Nephron progenitor cell (in vitro differentiated cells): Measurements from ENCODE around the gene PRSS50.

Experiments used
- DNase-seq: peaks from one replicate; pipeline ENCODE4 v3.0.0; 2021
- H3K27ac Mint-ChIP-seq: 2 replicates; pipeline ENCODE4 v1.8.0; 2021; ENCODE audit warnings: mild to moderate bottlenecking, moderate library complexity, mixed read lengths
- H3K27me3 Mint-ChIP-seq: 2 replicates; pipeline ENCODE4 v1.8.0; 2021; ENCODE audit warnings: mild to moderate bottlenecking, low read depth, mixed read lengths; ENCODE audit not compliant: poor library complexity
- H3K36me3 Mint-ChIP-seq: 2 replicates; pipeline ENCODE4 v1.8.0; 2021; ENCODE audit warnings: low read depth, mixed read lengths
- H3K4me1 Mint-ChIP-seq: 2 replicates; pipeline ENCODE4 v1.8.0; 2021; ENCODE audit warnings: mixed read lengths
- H3K4me3 Mint-ChIP-seq: 2 replicates; pipeline ENCODE4 v1.8.0; 2021; ENCODE audit warnings: mild to moderate bottlenecking, moderate library complexity, mixed read lengths
- H3K9me3 Mint-ChIP-seq: 2 replicates; pipeline ENCODE4 v1.8.0; 2021; ENCODE audit warnings: mild to moderate bottlenecking, moderate library complexity, mixed read lengths
- TF ChIP-seq, protein P1 (sequence below): fragments of 200-600 bp; sonication (generic); IDR thresholded peaks from 2 replicates; pipeline ENCODE4 v1.5.0; 2021; ENCODE audit warnings: antibody characterized with exemption

Gene PRSS50

DNA sequence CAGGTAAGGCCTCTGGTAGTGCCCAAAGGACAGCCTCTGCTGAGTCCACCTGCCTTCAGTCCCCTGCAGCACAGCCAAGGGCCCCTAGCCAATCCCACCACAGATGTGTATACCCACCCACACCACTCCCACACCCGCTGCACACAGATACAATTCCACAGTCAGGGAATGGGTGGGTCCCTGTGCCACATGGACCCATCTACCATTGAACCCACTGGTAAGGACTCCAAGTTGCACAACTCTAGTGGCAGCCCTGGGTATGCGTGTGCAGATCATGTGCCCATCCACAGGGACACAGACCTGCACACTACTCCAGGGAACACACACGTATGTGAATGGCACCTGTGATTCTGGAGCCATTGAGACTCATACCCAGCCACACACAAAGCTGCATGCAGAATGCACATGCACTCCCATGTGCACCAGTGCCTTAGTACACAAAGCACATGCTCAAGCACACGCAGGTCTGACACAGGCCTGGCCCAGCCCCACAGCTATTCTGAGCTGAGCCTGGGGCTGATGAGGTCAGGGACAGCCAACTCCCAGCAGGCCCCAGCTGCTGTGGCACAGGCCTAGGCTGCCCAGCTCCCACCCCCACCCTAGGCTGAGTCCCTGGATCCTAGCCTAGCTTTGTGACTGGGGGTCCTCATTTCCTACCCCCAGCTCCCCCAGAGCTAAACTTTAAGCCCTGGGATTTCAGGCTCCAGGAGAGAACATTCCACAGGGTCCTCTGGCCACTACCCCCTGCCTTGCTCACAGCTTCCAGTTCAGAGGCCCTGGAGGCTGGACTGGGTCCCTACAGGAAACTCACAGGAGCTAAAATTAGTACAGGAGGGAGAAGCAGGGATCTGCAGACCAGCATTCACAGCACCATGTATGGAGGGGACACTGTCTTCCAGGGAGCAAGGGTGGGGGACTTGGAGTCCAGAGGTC, 21.4 kb downstream of the PRSS50 start:
- H3K27me3 Mint-ChIP-seq = peaks cover 33% of the 10 kb centered on the region
- TF ChIP-seq, protein P1, sequence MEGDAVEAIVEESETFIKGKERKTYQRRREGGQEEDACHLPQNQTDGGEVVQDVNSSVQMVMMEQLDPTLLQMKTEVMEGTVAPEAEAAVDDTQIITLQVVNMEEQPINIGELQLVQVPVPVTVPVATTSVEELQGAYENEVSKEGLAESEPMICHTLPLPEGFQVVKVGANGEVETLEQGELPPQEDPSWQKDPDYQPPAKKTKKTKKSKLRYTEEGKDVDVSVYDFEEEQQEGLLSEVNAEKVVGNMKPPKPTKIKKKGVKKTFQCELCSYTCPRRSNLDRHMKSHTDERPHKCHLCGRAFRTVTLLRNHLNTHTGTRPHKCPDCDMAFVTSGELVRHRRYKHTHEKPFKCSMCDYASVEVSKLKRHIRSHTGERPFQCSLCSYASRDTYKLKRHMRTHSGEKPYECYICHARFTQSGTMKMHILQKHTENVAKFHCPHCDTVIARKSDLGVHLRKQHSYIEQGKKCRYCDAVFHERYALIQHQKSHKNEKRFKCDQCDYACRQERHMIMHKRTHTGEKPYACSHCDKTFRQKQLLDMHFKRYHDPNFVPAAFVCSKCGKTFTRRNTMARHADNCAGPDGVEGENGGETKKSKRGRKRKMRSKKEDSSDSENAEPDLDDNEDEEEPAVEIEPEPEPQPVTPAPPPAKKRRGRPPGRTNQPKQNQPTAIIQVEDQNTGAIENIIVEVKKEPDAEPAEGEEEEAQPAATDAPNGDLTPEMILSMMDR = no peak
- no peaks in the 10 kb centered on the region for H3K9me3 Mint-ChIP-seq
- no peaks in the 10 kb centered on the region for H3K36me3 Mint-ChIP-seq
- no peak for DNase-seq
- no peak overlapping the region for H3K4me3 Mint-ChIP-seq
- H3K4me1 Mint-ChIP-seq = peaks cover 40% of the 10 kb centered on the region
- no peak overlapping the region for H3K27ac Mint-ChIP-seq

DNA sequence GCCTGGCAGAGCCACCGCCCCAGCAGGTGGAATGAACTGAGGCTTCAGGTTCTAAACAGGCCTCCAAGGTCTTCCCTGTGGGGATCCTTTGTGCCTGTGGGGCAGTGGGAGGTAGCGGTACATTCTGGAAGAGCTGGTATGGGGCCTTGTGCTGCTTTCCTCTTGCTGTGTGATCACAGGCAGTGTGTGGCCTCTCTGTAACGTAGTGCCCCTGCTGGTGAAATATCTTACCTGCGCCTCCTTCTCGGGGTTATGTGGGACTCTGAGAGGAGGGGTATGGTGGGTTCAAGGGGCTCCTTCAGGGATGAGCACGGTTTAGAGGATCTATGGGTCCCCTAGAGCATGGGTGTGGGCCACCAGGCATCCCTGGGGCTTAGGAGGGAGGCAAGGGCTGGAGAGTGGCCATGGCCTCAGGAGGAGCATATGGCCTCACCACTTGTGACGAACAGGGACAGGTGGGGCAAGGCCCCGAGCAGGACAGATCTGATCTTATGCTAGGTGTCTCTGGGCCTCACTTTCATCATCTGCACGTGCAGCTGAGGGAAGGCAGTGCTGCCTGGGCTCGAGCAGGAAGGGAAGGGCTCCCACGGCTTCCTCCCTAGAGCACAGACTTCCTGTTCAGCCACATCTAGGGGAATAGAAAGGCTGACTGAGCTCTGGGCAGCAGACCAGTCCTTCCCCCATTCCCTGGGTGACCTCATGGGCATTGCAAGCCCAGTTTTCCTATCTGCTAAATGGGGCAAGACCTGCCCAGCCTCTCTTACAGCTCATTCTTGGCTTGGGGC, 22.3 kb downstream of the PRSS50 start:
- peaks cover 35% of the 10 kb centered on the region for H3K4me1 Mint-ChIP-seq
- no peaks in the 10 kb centered on the region for H3K36me3 Mint-ChIP-seq
- TF ChIP-seq, protein P1 = peak; percentile 28
- no peak overlapping the region for H3K27ac Mint-ChIP-seq
- DNase-seq = peak; percentile 30
- H3K27me3 Mint-ChIP-seq = peaks cover 28% of the 10 kb centered on the region
- H3K9me3 Mint-ChIP-seq = no peaks in the 10 kb centered on the region
- H3K4me3 Mint-ChIP-seq = no peak overlapping the region

DNA sequence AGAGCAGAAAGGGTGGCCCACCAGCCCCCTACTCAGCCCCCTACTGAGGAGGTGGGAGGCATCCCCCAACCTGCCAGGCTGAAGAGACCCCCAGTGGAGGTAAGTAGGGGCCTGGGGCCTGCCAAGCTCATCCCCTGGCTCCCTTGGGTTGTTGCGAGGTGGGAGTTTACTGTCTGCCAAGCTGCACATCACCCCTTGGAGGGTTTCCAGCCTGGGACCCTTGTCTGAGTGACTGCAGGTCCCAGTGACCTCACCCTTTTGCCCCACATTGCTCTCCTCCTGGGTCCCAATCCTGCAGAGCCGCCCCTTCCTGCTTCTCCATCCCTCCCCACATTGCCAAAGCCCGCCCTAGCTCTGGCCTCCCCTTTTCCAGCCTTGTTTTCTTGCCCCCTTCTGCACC, 23.1 kb downstream of the PRSS50 start:
- Mint-ChIP-seq H3K36me3 (no peaks in the 10 kb centered on the region), H3K27ac (no peak overlapping the region), H3K27me3 (peaks cover 22% of the 10 kb centered on the region), H3K4me3 (no peak overlapping the region), H3K9me3 (no peaks in the 10 kb centered on the region), H3K4me1 (peaks cover 26% of the 10 kb centered on the region)
- no peak for DNase-seq
- TF ChIP-seq, protein P1 = no peak

DNA sequence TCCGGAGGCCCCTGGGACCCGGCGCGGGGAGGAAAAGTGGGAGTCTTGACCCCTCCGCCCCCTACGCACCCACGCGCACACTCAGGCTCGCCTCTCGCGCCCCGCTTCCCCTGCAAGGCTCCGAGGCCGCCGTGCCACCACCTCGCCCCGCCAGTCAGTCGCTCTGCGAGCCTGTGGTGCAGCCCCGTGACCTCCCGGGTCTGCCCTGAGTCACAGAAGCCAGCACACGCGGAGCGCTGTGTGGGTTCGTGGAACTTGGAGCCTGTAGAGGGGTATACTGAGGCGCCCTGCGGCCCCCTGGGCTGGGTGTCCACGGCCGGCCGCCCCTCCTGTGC, 23.8 kb downstream of the PRSS50 start:
- no peak for DNase-seq
- H3K27ac Mint-ChIP-seq = no peak overlapping the region
- TF ChIP-seq, protein P1 = no peak
- no peaks in the 10 kb centered on the region for H3K9me3 Mint-ChIP-seq
- peaks cover 23% of the 10 kb centered on the region for H3K27me3 Mint-ChIP-seq
- H3K36me3 Mint-ChIP-seq = no peaks in the 10 kb centered on the region
- peaks cover 23% of the 10 kb centered on the region for H3K4me1 Mint-ChIP-seq
- H3K4me3 Mint-ChIP-seq = no peak overlapping the region

DNA sequence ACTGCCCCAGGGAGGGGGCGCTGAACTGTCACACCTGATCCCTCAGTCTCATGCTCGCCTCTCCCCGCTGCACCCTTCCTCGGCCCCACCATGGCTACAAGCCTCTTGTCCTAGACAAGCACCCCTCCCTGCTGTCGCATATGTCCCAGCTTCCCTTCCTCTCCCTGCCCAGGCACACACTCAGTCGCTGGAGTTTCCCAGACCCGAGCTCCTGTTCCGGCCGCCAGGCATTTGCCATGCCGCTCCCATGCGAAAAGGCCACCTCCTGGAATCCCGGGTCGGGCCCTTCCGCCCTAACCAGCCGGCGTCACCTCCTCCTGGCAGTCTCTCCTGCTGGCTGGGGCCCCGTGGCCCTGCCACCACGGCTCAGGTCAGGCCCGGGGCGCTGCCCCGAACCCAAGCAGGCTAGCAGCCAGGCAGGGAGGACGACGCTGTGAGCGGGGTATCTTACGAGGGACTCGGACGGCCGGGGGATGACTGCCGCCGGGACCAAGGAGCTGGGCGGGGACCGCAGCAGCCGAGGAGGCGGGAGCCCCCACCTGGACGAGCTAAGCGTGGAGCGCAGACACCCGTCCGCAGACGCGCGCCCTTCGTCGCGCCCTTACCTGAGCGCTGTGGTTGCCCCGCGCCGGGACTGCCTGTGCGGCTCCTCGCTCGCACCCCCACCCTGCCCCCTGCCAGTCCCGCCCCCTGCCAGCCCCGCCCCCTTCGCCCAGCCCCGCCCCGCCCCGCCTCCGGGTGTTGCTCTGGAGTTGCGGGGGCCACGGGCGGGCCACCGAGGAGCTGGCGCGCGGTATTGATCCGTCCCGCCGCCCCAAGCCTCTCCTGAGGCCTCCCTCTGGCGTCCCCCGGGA, 24.4 kb downstream of the PRSS50 start, which contains the start of gene ALS2CL:
ALS2CL (minus strand) TSS at position 642 of the 854 bp plus-strand sequence. CDS start 4,239 bp downstream, outside the sequence.
- Mint-ChIP-seq H3K4me1 (peaks cover 23% of the 10 kb centered on the region), H3K27ac (no peak within 1 kb of the TSS), H3K9me3 (no peaks in the 10 kb centered on the region), H3K36me3 (no peaks in the 10 kb centered on the region), H3K4me3 (peak within 1 kb of the TSS; percentile 83), H3K27me3 (peaks cover 27% of the 10 kb centered on the region)
- TF ChIP-seq, protein P1 = no peak
- DNase-seq = peak; percentile 64
